IgD-negative memory B cell (primary cell): ENCODE data around the gene PTH2. TPM values are rescaled to one million over a fixed set of nuclear protein-coding genes. Genes with fewer than 3 reads are reported as not detected.

ENCODE experiments used
- H3K27ac Mint-ChIP-seq, 3 donors: one replicate each; pipeline ENCODE4 v1.8.0; 2020 to 2022; ENCODE audit warnings: mild to moderate bottlenecking in 3 of 3, mixed read lengths in 3 of 3, moderate library complexity in 1 of 3
- H3K27me3 Mint-ChIP-seq: one replicate; pipeline ENCODE4 v1.8.0; 2021; ENCODE audit warnings: mixed read lengths
- H3K36me3 Mint-ChIP-seq: one replicate; pipeline ENCODE4 v1.8.0; 2020; ENCODE audit warnings: mild to moderate bottlenecking, mixed read lengths
- H3K4me1 Mint-ChIP-seq, 3 donors: one replicate each; pipeline ENCODE4 v1.8.0; 2020 to 2022; ENCODE audit warnings: mixed read lengths in 3 of 3, mild to moderate bottlenecking in 1 of 3
- H3K4me3 Mint-ChIP-seq, 4 donors: one replicate each; pipeline ENCODE4 v1.8.0; 2020 to 2022; ENCODE audit warnings: mild to moderate bottlenecking in 4 of 4, mixed read lengths in 4 of 4, moderate library complexity in 3 of 4
- H3K9me3 Mint-ChIP-seq, 3 donors: one replicate each; pipeline ENCODE4 v1.8.0; 2020 to 2021; ENCODE audit warnings: mixed read lengths in 3 of 3, mild to moderate bottlenecking in 1 of 3
- polyA plus RNA-seq: library from polyadenylated mRNA; unstranded; fragments of 300-500 nt; fragmentation: Illumina TruSeq; gene quantifications from one replicate; pipeline ENCODE4 v1.2.3, GENCODE V29; 2021

Gene PTH2
- polyA plus RNA-seq, 1 donor from 2014 or later: not detected

- peaks cover 2% of the 10 kb centered on the region for H3K36me3 Mint-ChIP-seq
These were observed 18.7 kb upstream of the PTH2 start for GRCh38 chr19:49441960-49442350.

GRCh38 chr19:49441210-49441959 is 18.1 kb upstream of the PTH2 start, which contains the start of gene SLC17A7:
SLC17A7 (minus strand) TSS chr19:49441527; CDS start chr19:49441379, 148 bp downstream.
- peaks cover 53% of the 10 kb centered on the region for H3K27me3 Mint-ChIP-seq
- peak within 1 kb of the TSS; percentile 80 to 96 (median 90) for H3K4me3 Mint-ChIP-seq
- H3K9me3 Mint-ChIP-seq: no peaks in the 10 kb centered on the region
- peaks cover 11 to 25% (median 19%) of the 10 kb centered on the region in 3 donors for H3K4me1 Mint-ChIP-seq
- peak within 1 kb of the TSS; percentile 59 to 86 (median 78) for H3K27ac Mint-ChIP-seq
- peaks cover 2% of the 10 kb centered on the region for H3K36me3 Mint-ChIP-seq

More at GRCh38 chr19:49441960-49442350, 18.7 kb upstream of the PTH2 start:
- Mint-ChIP-seq H3K4me3 (peak overlapping the region; percentile 44 to 96 (median 88)), H3K27me3 (peaks cover 47% of the 10 kb centered on the region), H3K27ac (peak overlapping the region in 2 of 3 donors; percentile 59 to 86), H3K9me3 (no peaks in the 10 kb centered on the region), H3K4me1 (peaks cover 11 to 25% (median 18%) of the 10 kb centered on the region in 3 donors)

- H3K27ac Mint-ChIP-seq: peak overlapping the region in 2 of 3 donors; percentile 20 to 78
- peak overlapping the region; percentile 34 to 86 (median 60) for H3K4me3 Mint-ChIP-seq
- H3K36me3 Mint-ChIP-seq: no peaks in the 10 kb centered on the region
- peaks cover 60% of the 10 kb centered on the region for H3K27me3 Mint-ChIP-seq
- peaks cover 15 to 25% (median 20%) of the 10 kb centered on the region in 3 donors for H3K4me1 Mint-ChIP-seq
- H3K9me3 Mint-ChIP-seq: no peaks in the 10 kb centered on the region
These were observed 17.4 kb upstream of the PTH2 start for GRCh38 chr19:49440439-49441209.

GRCh38 chr19:49439836-49440235 is 16.6 kb upstream of the PTH2 start:
- Mint-ChIP-seq H3K27ac (peak overlapping the region in 1 of 3 donors; percentile 20), H3K4me3 (peak overlapping the region in 3 of 4 donors; percentile 5 to 66 (median 39)), H3K4me1 (peaks cover 19 to 22% (median 22%) of the 10 kb centered on the region in 3 donors), H3K27me3 (peaks cover 67% of the 10 kb centered on the region), H3K36me3 (no peaks in the 10 kb centered on the region), H3K9me3 (peaks cover 0 to 1% (median 0%) of the 10 kb centered on the region in 3 donors)

- H3K36me3 Mint-ChIP-seq: no peaks in the 10 kb centered on the region
- H3K4me1 Mint-ChIP-seq: peaks cover 16 to 23% (median 22%) of the 10 kb centered on the region in 3 donors
- no peak overlapping the region for H3K4me3 Mint-ChIP-seq
- peak overlapping the region in 1 of 3 donors; percentile 5 for H3K27ac Mint-ChIP-seq
- peaks cover 75% of the 10 kb centered on the region for H3K27me3 Mint-ChIP-seq
- H3K9me3 Mint-ChIP-seq: peaks cover 0 to 1% (median 0%) of the 10 kb centered on the region in 3 donors
These were observed 15.0 kb upstream of the PTH2 start for GRCh38 chr19:49438261-49438660.

GRCh38 chr19:49437231-49437630 is 14.0 kb upstream of the PTH2 start:
- H3K4me3 Mint-ChIP-seq: peak overlapping the region in 2 of 4 donors; percentile 16 to 82

GRCh38 chr19:49436381-49437017 is 13.3 kb upstream of the PTH2 start:
- peak overlapping the region in 2 of 4 donors; percentile 16 to 63 for H3K4me3 Mint-ChIP-seq
- H3K27me3 Mint-ChIP-seq: peaks cover 82% of the 10 kb centered on the region
- peaks cover 15 to 22% (median 21%) of the 10 kb centered on the region in 3 donors for H3K4me1 Mint-ChIP-seq
- H3K36me3 Mint-ChIP-seq: no peaks in the 10 kb centered on the region
- peak overlapping the region in 1 of 3 donors; percentile 66 for H3K27ac Mint-ChIP-seq
- H3K9me3 Mint-ChIP-seq: peaks cover 0 to 1% (median 0%) of the 10 kb centered on the region in 3 donors

More at GRCh38 chr19:49437231-49437630, 14.0 kb upstream of the PTH2 start:
- Mint-ChIP-seq H3K4me1 (peaks cover 18 to 26% (median 22%) of the 10 kb centered on the region in 3 donors), H3K36me3 (no peaks in the 10 kb centered on the region), H3K27ac (peak overlapping the region in 2 of 3 donors; percentile 29 to 60), H3K9me3 (peaks cover 0 to 1% (median 0%) of the 10 kb centered on the region in 3 donors), H3K27me3 (peaks cover 86% of the 10 kb centered on the region)

GRCh38 chr19:49435670-49436069 is 12.4 kb upstream of the PTH2 start:
- peak overlapping the region in 1 of 4 donors; percentile 65 for H3K4me3 Mint-ChIP-seq
- peaks cover 80% of the 10 kb centered on the region for H3K27me3 Mint-ChIP-seq
- peak overlapping the region in 1 of 3 donors; percentile 83 for H3K27ac Mint-ChIP-seq
- no peaks in the 10 kb centered on the region for H3K36me3 Mint-ChIP-seq
- H3K4me1 Mint-ChIP-seq: peaks cover 11 to 24% (median 18%) of the 10 kb centered on the region in 3 donors
- H3K9me3 Mint-ChIP-seq: peaks cover 0 to 1% (median 0%) of the 10 kb centered on the region in 3 donors

- peak overlapping the region in 1 of 3 donors; percentile 83 for H3K27ac Mint-ChIP-seq
- H3K27me3 Mint-ChIP-seq: peaks cover 79% of the 10 kb centered on the region
- H3K4me3 Mint-ChIP-seq: peak overlapping the region in 1 of 4 donors; percentile 65
- no peaks in the 10 kb centered on the region for H3K36me3 Mint-ChIP-seq
- H3K4me1 Mint-ChIP-seq: peaks cover 12 to 23% (median 17%) of the 10 kb centered on the region in 3 donors
- peaks cover 0 to 1% (median 0%) of the 10 kb centered on the region in 3 donors for H3K9me3 Mint-ChIP-seq
These were observed 11.8 kb upstream of the PTH2 start for GRCh38 chr19:49434907-49435583.

GRCh38 chr19:49433240-49433901 is 10.1 kb upstream of the PTH2 start:
- peak overlapping the region in 2 of 3 donors; percentile 10 to 53 for H3K27ac Mint-ChIP-seq
- H3K9me3 Mint-ChIP-seq: peaks cover 0 to 1% (median 0%) of the 10 kb centered on the region in 3 donors
- H3K27me3 Mint-ChIP-seq: peaks cover 74% of the 10 kb centered on the region
- peak overlapping the region in 3 of 4 donors; percentile 6 to 87 (median 14) for H3K4me3 Mint-ChIP-seq
- H3K36me3 Mint-ChIP-seq: no peaks in the 10 kb centered on the region
- H3K4me1 Mint-ChIP-seq: peaks cover 12 to 31% (median 18%) of the 10 kb centered on the region in 3 donors

GRCh38 chr19:49432141-49433073 is 9.2 kb upstream of the PTH2 start:
- Mint-ChIP-seq H3K36me3 (no peaks in the 10 kb centered on the region), H3K4me1 (peaks cover 18 to 30% (median 20%) of the 10 kb centered on the region in 3 donors), H3K27me3 (peaks cover 74% of the 10 kb centered on the region), H3K27ac (peak overlapping the region in 1 of 3 donors; percentile 39), H3K9me3 (peaks cover 0 to 1% (median 0%) of the 10 kb centered on the region in 3 donors), H3K4me3 (peak overlapping the region in 2 of 4 donors; percentile 61 to 76)

- H3K4me3 Mint-ChIP-seq: no peak overlapping the region
- peaks cover 20 to 39% (median 25%) of the 10 kb centered on the region in 3 donors for H3K4me1 Mint-ChIP-seq
- no peaks in the 10 kb centered on the region for H3K36me3 Mint-ChIP-seq
These were observed 8.1 kb upstream of the PTH2 start for GRCh38 chr19:49431330-49431749.

More at GRCh38 chr19:49431330-49431749, 8.1 kb upstream of the PTH2 start:
- H3K27ac Mint-ChIP-seq: peak overlapping the region in 1 of 3 donors; percentile 79
- peaks cover 0 to 1% (median 0%) of the 10 kb centered on the region in 3 donors for H3K9me3 Mint-ChIP-seq
- H3K27me3 Mint-ChIP-seq: peaks cover 74% of the 10 kb centered on the region
